C4-2B (cell line): ENCODE results near the gene FEV.

Experiments
- ZFX ChIP-seq: fragments of 450-650 bp; IDR thresholded peaks from 2 replicates; pipeline ENCODE4 v1.6.1; 2017
- TF ChIP-seq, protein P1 (sequence below): fragments of 450-650 bp; conservative IDR thresholded peaks from 2 replicates; pipeline ENCODE4 v1.5.1; 2017; ENCODE audit warnings: mild to moderate bottlenecking

DNA sequence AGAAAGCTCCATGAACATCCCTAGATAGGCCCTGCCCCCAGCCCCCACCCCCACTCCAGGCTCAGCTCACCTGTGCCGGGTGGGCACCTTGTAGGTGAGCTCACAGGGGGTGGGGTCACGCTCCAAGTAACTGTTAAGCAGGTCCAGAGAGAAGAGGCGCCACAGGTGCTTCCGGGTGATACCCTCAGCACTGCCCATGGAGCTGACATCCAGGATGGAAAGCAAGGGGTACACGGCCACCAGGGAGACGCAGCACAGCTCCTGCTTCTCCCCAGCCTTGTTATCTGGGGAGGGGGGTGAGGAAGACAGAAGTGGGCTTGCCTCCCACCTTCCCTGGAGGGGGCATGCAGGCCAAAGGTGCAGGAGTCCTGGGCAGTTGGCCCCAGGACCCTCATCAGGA lies 34.5 kb upstream of the FEV start:
- TF ChIP-seq, protein P1, sequence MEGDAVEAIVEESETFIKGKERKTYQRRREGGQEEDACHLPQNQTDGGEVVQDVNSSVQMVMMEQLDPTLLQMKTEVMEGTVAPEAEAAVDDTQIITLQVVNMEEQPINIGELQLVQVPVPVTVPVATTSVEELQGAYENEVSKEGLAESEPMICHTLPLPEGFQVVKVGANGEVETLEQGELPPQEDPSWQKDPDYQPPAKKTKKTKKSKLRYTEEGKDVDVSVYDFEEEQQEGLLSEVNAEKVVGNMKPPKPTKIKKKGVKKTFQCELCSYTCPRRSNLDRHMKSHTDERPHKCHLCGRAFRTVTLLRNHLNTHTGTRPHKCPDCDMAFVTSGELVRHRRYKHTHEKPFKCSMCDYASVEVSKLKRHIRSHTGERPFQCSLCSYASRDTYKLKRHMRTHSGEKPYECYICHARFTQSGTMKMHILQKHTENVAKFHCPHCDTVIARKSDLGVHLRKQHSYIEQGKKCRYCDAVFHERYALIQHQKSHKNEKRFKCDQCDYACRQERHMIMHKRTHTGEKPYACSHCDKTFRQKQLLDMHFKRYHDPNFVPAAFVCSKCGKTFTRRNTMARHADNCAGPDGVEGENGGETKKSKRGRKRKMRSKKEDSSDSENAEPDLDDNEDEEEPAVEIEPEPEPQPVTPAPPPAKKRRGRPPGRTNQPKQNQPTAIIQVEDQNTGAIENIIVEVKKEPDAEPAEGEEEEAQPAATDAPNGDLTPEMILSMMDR: no peak
- TF ChIP-seq ZFX: no peak
